ENCODE data around the gene RNF114.

DNA sequence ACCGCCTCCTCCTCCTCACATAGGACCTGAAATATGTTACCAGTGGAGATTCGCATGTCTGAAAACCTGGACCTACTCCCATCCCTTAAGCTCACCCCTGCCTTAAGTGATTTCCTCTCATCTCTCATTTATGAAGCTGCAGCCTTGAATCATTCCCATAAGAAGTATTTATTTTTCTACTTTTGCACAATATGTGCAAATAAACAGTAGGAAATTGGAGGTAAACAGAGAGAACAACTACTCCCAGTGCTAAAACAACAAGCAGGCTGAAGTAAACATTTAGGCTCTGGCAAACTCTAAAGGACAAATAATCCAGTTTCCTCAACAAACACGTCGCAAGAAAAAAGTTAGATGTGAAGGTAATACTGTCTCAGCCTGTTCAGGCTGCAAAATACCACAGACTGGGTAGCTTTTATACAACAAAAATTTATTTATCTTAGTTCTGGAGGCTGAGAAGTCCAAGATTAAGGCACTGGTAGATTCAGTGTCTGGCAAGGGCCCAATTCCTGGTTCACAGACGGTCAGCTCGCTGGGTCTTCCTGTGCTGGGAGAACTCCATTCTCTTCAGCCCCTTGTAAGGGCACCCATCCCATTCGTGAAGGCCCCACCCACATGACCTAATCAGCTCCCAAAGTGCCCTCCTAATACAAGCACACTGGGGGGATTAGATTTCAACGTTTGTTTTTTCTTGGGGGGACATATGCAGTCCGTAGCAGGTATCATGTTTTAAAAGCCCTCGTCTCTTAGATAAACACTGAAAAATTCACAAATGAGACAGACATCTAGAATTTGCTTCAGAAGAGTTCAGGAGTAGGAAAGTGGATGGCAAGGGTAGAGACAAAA, 36.4 kb upstream of the RNF114 start:
- TF ChIP-seq EZH2 (IDR thresholded peaks at IDR 0.05): no peak
- TF ChIP-seq POLR2AphosphoS5 (IDR thresholded peaks at IDR 0.05; ENCODE audit: borderline replicate concordance, low read depth, low read length): no peak
- TF ChIP-seq FOXP2 (optimal IDR thresholded peaks at IDR 0.05; ENCODE audit: control extremely low read depth, extremely low read length, insufficient read depth): no peak

Measured in SK-N-MC (cell line).